ENCODE measurements around the gene OGFOD3.

Gene OGFOD3

GRCh38 chr17:82446649-82447048, 28.3 kb upstream of the OGFOD3 start:
- Histone ChIP-seq H3K4me3 (ENCODE audit: low read depth, low read length) (no peak overlapping the region), H3K36me3 (no peaks in the 10 kb centered on the region; the same call in none of the 2 replicates), H3K9me3 (no peaks in the 10 kb centered on the region), H3K27me3 (no peaks in the 10 kb centered on the region), H3K4me1 (peaks cover 3% of the 10 kb centered on the region; the same call in 1 of the 2 replicates)
- DNase-seq = no peak
- no peak for TF ChIP-seq CTCF (IDR thresholded peaks at IDR 0.05; ENCODE audit: low read depth, low read length)

- Histone ChIP-seq H3K36me3 (no peaks in the 10 kb centered on the region; the same call in none of the 2 replicates), H3K27me3 (no peaks in the 10 kb centered on the region), H3K4me3 (ENCODE audit: low read depth, low read length) (no peak overlapping the region), H3K4me1 (peaks cover 3% of the 10 kb centered on the region; the same call in 1 of the 2 replicates), H3K9me3 (no peaks in the 10 kb centered on the region)
- DNase-seq = no peak
- TF ChIP-seq CTCF (IDR thresholded peaks at IDR 0.05; ENCODE audit: low read depth, low read length) = no peak
Measured at GRCh38 chr17:82446124-82446523, 27.7 kb upstream of the OGFOD3 start.

- H3K4me1 ChIP-seq = peaks cover 8% of the 10 kb centered on the region
- H3K9me3 ChIP-seq = no peaks in the 10 kb centered on the region
- TF ChIP-seq CTCF (IDR thresholded peaks at IDR 0.05; ENCODE audit: low read depth, low read length) = no peak
- no peaks in the 10 kb centered on the region; the same call in none of the 2 replicates for H3K36me3 ChIP-seq
- no peaks in the 10 kb centered on the region for H3K27me3 ChIP-seq
- no peak overlapping the region for H3K4me3 ChIP-seq (ENCODE audit: low read depth, low read length)
- DNase-seq = no peak
Measured at GRCh38 chr17:82445542-82445941, 27.2 kb upstream of the OGFOD3 start.

- H3K36me3 ChIP-seq = no peaks in the 10 kb centered on the region; the same call in none of the 2 replicates
- DNase-seq = no peak
- TF ChIP-seq CTCF (IDR thresholded peaks at IDR 0.05; ENCODE audit: low read depth, low read length) = no peak
- no peaks in the 10 kb centered on the region for H3K27me3 ChIP-seq
- H3K4me3 ChIP-seq (ENCODE audit: low read depth, low read length) = no peak overlapping the region
- peaks cover 10% of the 10 kb centered on the region for H3K4me1 ChIP-seq
- H3K9me3 ChIP-seq = no peaks in the 10 kb centered on the region
Measured at GRCh38 chr17:82444941-82445521, 26.6 kb upstream of the OGFOD3 start.

- Histone ChIP-seq H3K4me3 (ENCODE audit: low read depth, low read length) (no peak overlapping the region), H3K27me3 (no peaks in the 10 kb centered on the region), H3K9me3 (no peaks in the 10 kb centered on the region), H3K36me3 (no peaks in the 10 kb centered on the region; the same call in none of the 2 replicates), H3K4me1 (peaks cover 10% of the 10 kb centered on the region)
- no peak for TF ChIP-seq CTCF (IDR thresholded peaks at IDR 0.05; ENCODE audit: low read depth, low read length)
- DNase-seq = no peak
Measured at GRCh38 chr17:82444284-82444893, 26.0 kb upstream of the OGFOD3 start.
